Activated CD8-positive, alpha-beta memory T cell treated with anti-CD3 and anti-CD28 coated beads, Interleukin-2, amount 50 U/mL, for 1 hour (primary cell): ENCODE measurements around the gene DPYD.

Experiments used
- DNase-seq: peaks from one replicate; pipeline ENCODE4 v3.0.0-alpha.2; 2020; ENCODE audit errors: extremely low read depth

DPYD gene

DNA sequence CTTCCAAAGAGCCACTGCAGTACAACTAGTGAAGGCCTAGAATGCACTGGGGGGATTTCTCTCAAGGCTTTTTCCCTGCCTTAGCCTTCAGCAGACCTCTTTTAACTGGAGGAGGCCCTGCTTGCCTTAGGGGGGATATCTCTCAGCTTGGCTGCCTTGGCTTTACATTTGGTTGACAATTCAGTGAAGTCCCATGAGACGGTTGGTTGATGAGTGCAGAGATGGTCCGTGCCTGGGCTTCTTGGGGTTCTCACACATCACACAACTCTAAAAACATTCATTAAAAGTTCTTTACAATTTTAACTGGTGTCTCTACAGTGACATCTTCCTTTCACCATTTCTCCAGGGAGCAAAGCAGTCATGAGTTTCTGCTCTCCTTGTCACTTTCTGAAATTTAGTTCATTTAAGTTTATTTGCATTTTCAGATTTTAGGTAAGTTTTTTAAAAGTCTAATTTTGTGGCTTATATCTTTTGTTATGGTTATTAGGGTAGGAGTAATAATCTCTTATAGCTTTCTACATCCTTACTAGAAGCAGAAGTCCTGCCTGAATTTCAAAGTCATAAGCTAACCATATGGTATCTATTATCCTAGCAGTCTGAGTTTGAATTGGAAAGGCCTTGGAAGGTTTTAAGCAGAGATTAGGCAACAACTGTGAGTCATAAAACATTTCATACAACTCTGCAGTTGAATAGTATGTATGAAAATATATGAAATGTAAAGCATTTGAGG lies 487.6 kb downstream of the DPYD start:
- DNase-seq = no peak

DNA sequence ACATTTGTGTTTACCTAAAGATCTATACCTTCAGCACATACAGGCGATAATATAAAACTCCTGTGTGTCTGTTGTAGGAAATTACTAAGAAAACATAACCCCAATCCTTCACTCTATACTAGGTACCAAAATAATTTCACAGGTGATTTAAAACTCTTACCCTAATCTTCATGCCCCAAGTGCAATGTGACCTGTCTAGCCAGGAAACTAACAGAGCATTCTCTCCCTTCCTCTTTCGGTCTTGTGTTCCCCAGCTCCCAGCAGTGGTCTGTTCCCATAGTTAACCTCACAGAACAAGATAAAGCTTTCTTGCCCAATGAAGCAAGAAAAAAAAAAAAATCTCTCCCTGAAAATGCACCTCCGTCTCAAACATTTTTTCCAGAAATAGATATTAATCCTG lies 493.5 kb downstream of the DPYD start:
- DNase-seq = no peak

DNA sequence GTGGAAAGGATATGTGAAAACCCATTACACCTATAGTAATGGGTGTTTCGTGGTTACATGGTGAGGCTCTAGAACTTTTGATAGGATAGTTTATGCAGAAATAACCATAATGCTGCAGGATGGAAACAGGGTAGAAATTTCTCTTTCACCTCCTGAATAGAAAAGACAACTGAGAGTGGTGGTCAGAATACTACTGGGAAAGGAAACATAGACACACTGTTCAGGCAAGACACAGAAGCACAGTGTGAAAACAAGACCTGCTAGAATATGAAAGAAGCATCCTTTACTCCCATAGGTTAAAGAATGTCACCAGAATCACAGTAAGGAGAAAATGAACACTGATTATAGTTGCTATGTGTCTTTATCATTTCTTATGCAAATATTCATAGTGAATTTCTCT lies 496.6 kb downstream of the DPYD start:
- DNase-seq = no peak

DNA sequence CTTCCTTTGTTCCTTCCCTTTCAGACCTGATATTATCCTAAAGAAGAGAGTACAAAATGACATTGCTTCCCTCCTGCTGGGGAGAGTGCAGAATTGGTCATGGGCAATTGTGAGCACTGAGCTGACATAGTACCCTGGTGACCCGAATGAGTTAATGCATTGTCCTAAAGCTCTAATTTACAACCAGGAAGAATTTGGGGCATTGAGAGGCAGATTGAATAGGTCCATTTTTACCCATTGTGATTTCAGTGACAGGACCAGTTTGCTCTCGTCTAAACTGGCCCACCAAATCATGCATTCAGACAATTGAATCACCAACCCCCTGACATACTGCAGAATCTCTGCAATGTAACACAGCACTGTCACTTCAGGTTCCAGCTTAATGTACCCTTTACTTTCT lies 497.4 kb downstream of the DPYD start:
- no peak for DNase-seq

DNA sequence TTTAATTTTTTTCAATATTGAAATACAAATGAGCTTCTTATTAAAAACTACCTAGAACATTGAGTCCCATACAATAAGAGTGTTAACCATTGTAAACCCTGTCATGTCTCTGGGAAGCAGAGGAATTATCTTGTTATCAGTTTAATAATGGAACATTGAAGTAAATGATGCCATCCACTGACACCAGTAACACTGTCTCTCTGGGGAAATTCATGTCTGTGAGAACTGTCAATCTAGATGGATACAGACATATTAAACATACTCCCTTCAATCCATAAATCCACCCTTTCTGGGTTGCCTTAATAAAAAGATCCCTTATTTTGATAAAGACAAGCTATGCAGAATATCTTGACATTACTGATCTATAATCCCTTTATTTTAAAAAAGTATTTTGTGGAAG lies 503.2 kb downstream of the DPYD start:
- DNase-seq = no peak

DNA sequence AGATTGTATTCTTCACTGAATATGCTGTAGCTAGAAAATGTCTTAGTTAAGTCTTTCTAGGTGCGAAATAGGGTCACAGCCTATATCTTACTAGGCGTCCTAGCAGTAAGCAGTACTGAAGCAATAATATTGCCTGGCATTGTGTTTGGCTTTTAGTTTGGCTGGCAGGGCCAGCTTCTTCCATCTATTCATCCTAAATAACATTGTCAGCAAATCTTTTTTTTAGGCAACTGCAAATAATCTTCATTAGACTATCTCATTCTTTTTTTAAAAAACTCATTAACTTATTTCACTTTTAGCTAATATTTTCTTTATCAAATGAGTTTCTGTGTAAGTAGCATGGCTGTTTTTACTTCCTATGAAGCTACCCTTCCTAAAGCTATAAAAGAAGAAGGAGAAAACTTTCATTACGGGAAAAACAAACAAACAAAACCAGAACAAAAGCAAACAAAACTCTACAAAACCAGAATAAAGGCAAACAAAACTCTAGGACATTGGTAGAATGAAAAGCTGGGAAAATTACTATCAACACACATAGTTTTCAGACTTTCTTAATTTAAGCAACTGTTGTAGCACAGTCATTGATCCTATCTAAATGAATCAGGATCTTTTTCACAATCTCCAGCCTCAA lies 506.0 kb downstream of the DPYD start:
- DNase-seq = no peak

DNA sequence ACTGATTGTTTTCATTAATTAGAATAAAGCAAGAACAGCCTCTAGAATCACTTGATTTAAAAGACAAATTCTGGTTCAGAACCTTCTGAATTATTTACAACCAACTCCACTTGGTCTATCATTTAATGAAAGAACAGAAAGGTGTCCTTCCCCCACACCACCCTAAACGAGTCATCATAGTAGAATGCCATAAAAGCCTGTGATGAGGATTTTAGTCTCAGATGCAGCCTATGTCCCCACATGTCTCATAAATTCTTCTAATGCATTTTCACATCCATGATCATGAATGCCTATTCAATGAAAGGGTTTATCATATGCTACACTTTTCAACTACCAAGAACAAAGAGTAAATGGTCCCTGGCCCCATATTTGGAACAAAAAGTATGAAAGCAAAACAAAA lies 508.1 kb downstream of the DPYD start:
- no peak for DNase-seq

DNA sequence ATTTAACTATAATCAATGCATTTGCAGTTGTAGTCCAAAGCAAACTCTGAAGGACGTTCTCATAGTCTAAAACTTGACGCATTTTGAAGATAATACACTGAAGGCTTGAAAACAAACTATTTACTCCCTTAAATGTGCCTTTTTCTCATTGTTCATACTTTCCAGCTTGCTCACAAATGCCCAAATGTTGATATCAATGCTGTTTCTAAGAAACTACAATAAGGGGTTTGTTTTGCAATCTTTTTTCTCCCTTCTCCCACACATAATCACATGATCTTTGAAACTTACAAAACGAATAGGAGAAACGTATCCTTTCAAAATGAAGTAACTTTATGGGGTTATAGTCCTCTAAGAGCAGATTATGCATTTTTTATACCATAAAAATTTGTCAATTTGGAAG lies 508.7 kb downstream of the DPYD start:
- DNase-seq = no peak

DNA sequence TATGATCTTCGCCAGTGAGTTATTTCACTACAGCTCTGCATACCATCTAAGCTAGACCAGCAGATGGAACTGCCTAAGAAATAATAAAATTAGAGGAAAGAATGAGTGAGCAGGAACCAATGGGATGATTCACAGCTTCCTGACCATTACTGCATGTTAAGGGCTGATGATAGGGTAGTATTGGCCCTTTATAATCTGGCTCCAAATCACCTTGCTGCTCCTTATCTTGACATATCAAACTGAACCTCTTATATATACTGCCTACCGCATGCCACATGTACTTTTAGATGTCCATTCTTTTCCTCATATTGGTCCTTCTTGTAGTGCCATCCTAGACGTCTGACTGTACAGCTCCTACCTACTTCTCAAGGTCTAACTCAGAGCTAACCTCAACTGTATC lies 524.4 kb downstream of the DPYD start:
- no peak for DNase-seq

DNA sequence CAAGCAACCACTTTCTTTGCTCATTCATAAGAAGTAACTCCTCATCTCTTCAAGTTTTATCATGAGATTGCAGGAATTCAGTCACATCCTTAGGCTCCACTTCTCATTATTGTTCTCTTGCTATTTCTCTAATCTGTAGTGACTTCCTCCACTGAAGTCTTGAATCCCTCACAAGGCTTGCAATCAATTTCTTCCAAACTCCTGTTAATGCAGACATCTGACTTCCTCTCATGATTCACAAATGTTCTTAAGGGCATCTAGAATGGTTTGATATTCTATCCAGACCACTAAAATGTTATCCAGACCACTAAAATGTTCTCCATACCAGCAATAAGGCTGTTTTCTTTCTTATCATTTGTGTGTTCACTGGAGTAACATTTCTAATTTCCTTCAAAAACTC lies 528.1 kb downstream of the DPYD start:
- no peak for DNase-seq

DNA sequence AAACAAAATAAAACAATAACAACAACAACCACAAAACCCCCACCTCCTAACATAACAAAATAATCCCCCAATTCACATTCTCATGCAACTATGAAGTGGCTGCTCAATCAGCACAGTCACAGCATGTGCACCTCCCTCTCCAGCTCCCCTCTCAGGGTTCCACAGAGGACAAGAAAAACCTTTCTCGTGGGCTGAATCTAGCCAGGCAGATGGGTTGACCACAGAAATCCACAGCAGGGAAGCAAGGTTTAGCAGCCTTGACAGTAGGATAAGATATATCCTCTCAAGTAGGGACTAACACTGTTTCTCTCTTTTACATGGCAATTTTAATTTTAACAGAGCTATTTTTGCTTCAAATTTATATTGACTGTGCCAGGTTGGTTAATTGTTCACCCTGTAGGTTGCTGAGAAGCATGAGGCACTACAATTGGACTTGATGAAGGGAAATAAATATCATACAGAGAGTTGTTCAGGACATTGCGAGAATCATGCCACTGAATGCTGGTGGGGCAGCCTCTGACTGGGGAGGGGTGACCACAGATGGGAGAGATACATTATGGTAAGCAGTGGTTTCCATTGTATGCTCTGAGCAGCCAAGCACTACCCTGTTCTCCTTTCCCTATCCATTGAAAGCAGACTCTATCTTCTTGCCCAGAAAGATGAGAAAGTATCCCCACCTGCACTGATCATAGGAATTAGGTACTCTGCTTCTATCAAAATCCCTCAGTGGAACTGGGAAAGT lies 535.1 kb downstream of the DPYD start:
- no peak for DNase-seq

DNA sequence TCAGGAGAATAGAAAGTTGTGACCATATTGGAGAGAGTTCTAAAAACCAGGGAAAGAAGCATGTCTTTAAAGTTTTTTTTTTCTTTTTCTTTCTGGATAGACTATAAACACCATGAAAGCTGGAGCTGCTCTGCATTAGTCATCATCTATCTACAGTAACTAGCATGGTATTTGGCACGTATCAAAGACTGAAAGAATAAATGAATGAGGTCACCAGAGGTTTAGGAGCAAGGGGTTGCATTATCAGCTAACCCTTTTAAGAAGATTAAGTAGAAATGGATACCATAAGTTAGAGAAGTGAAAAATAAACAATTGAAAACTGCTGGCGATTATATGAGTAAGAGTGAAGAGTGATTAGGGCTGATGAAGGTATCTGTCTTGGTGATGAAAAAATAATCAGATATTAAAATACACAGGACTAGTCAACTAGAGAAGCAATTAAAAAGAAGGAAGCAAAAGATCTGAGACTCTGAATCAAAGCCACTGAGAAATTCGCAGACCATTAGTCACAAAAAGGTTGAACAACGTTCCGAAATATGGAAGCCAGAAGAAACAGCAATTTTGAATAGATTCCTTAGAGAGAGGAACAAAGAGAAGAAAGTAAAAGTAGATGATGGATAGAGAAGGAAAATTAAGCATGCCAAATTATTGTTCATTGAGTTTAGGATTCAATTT lies 536.4 kb downstream of the DPYD start:
- no peak for DNase-seq

DNA sequence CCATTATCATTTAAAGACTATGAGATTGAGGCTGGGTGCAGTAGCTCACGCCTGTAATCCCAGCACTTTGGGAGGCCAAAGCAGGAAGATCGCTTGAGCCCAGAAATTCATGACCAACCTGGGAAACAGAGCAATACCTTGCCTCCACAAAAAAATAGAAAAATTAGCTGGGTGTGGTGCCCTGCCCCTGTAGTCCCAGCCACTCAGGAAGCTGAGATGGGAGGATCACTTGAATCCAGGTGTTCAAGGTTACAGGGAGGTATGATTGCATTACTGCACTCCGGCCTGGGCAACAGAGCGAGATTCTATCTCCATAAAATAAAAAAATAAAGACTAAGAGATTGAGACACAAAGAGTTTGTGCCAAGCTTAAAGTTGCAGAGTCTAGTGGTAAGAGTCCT lies 537.0 kb downstream of the DPYD start:
- DNase-seq = no peak

DNA sequence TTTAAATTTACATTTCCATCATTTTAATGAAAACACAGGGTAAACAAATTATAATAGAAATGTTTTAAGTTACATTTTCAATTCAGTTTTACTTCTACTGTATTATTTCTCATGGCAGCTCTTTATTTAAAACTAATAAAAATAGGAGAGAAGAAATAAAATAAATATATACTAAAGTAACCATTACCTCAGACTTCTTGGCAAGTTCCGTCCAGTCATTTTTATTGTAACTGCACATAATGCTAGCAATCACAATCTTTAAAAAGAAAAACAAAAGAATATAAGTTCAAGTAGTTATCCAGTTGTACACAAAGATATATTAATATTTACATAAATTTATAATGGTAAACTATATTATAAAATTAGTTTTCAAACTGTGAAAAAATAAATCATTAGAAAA lies 538.6 kb downstream of the DPYD start:
- no peak for DNase-seq

DNA sequence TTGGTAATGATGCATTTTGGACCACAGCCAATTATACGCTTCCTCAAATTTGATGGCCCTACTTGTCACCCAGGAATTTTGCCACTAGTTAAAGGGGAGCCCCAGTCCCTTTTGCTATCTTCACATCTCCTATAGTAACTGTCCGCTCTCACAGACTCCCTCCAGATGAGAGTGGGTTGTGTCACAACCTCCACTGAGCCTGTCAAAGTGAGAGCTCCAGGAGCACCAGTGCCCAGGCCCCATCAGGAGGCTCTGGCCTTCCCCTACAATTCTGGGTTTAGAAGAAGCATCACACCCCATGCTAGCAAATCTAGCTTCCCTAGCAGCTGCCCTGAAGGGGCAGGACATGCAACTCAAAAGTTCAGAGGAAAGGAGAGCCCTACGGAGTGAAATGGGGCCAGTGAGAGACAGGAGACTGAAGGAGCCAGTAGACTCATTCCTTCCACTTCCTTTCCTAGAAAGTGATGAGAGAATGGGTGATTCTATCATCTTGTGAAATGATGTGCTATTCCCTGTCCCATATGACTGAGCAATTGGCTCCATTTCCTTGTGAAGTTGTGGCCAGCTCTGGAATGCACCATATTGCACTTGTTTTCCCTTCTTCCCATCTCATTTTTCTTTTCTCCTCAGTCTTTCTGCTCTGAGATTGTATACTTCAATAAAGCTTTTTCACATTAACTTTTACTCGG lies 541.3 kb downstream of the DPYD start:
- DNase-seq = no peak

DNA sequence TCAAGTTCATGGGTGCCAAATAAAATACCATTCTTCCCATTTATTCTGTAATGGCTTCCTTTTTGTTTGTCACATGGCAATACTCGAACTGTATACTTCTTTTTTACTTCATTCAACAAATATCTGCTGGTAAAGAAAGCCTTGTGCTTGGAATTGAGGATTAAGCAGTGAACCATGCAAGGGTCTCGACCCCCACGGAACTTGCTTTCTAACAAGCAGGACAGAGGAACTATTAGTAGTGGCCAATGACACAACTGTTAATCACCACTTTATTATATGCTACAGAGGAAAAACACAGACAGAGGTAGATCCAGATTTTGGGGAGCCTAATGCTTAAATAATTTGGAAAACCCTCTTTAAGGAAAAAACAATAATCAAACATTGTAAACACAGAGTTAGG lies 542.2 kb downstream of the DPYD start:
- DNase-seq = no peak

DNA sequence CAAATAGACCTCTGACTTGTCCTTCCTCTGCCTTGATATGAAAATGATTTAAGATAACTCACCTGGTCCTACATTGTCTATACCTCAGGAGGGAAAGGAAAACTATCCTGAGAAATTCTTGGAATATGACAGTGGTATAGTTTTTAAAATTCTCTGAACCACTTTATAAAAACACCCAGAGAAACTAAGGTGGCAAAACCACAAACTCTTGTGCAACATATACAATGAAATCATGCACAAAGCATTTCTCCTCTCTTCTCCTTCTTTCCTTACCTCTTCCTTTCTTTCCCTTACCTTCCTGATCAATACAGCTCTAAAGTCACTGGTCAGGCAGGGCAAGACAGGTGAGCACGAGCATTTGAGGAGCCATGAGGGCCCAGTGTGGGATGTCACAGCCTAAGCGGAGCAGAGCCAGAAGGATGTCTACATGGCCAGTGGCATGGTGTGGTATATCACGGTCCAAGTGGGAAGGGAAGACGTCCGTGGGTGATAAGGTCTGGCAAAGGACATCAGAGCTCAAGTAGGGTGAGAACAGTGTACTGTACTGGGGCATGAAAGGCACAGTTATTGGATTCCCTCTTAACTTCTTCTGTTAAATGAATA lies 543.3 kb downstream of the DPYD start:
- no peak for DNase-seq

DNA sequence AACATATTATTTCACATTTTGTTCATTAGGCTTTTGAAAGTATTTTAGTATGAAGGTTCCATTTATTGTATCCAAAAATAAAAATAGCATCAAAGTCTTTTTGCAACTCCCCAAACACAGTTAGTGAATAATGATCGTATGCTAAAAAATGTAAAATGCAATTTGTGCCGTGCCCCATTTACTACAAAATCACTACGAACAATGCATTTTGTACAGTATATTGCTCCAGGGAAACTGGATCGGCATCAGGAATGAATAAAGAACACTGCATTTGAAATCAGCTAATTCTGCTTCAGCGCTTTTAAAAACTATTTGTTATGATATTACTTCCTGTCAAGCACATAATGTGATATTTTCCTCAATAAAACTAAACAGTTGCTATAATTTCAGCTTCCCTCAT lies 547.8 kb downstream of the DPYD start:
- DNase-seq = no peak

DNA sequence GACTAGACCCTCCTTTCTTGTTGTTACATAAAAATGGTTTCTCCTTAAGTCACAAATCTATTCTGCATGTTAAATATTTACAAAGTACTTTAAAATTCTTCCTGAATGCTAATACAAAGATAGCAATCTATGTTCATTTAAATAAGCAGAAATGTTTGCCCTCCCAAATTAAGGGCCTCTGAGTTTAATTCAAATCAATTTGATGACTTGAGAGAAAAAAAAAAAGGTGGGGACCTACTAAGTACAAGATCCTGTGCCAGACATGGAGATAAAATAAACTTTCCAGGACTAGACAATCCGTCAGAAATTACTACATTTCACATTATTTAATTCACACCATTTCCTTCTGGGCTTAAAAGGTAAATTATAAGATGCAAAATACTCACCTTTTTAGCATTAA lies 548.3 kb downstream of the DPYD start:
- no peak for DNase-seq

DNA sequence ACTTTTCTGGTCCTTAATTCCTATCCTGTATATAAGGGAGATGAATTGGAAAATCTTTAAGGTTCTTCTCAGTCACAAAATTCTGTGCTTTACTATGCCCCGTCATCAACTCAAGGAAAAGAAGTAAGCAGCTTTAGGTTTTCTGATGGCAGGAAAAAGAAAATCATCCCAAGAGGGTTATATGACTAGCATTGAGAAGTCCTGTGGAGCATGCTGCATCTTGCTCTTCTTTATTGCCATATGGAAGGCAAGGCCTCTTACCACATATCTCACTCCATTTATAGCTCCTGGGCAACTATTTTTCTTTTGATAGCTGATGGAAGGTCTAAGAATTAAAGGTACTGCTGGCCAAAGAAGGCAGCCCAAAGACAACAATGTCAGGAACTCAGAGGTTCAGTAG lies 552.5 kb downstream of the DPYD start:
- no peak for DNase-seq

DNA sequence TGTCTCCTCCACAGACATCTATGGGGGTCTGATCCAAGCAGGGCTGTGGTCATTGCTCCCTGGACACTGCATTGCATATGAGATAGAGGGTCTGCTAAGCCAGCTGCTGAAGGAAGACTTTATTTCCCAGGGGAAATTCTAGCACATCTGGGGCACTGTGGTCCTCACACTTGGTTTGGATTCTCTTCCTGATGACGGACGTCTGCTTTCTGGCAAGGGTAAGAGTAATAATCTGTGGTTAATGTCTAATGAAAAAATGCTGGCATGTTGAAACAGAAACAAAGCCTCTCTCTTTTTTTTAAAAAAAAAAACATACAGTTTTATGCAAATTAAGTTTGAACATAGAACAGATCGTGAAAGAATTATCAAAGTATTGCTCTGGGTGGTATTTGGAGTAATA lies 553.9 kb downstream of the DPYD start:
- DNase-seq = no peak

DNA sequence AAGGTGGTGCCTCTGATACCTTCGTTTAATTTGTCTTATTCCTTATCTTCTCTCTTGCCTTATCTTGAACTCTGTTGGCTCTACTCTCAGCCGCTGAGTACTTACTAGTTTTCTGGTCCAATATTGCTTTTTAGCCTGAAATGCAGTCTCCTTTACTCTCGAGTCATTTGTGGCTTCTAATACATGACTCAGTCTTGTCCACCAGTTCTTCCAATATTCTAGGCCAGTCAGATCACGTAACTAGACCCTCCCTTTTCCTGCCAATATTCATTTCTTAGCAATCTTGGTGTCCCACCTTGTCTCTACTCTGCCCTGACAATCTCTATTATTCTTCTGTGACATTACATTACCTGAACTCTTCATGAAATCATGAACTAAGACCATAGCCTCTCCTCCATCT lies 555.8 kb downstream of the DPYD start:
- no peak for DNase-seq
